ENCODE measurements around the gene TALDO1. TPM values are rescaled to one million over a fixed set of nuclear protein-coding genes. Genes with fewer than 3 reads are reported as not detected.

Gene TALDO1
- total and polyA plus RNA-seq, 2 of the 8 experiments (the other 6 are each of a cell fraction or from before 2014, with no cell fraction given): 265 to 308 TPM

DNA sequence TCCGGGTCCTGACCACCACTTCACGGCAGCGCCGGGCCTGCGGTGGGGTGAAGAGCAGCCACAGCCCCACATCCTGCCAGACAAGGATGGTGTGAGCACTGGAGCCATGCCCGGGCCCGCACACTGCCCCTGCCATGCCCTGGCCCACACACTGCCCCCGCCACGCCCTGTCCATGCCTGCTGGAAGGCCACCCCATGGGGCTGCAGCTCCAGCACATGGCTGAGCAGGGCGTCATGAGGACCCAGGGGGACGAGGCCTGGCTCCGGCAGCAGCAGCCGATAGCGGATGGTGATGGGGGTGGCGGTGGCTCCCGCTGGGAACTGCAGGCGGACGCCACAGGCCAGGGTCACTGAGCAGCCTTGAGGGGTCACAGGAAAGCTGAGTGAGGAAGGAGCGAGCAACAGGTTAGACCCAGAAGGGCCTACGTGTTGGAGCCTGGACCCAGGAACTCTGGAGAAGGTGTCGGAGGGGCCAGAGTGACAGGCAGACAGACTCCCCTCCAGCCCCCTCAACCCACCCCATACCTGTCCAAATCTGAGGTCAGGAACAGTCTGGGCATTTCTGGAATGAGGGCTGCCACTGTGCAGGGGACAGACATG, 54.9 kb downstream of the TALDO1 start (continued):
- TF ChIP-seq MAFK (IDR thresholded peaks at IDR 0.05; ENCODE audit: low read depth, low read length) (no peak), HDAC6 (IDR thresholded peaks at IDR 0.05; ENCODE audit: low read depth, low read length) (no peak)
- TF ChIP-seq, protein P1, sequence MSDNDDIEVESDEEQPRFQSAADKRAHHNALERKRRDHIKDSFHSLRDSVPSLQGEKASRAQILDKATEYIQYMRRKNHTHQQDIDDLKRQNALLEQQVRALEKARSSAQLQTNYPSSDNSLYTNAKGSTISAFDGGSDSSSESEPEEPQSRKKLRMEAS (IDR thresholded peaks at IDR 0.05): no peak

All from H1 (cell line).